ENCODE results near the gene PHACTR1.

PHACTR1 gene

DNA sequence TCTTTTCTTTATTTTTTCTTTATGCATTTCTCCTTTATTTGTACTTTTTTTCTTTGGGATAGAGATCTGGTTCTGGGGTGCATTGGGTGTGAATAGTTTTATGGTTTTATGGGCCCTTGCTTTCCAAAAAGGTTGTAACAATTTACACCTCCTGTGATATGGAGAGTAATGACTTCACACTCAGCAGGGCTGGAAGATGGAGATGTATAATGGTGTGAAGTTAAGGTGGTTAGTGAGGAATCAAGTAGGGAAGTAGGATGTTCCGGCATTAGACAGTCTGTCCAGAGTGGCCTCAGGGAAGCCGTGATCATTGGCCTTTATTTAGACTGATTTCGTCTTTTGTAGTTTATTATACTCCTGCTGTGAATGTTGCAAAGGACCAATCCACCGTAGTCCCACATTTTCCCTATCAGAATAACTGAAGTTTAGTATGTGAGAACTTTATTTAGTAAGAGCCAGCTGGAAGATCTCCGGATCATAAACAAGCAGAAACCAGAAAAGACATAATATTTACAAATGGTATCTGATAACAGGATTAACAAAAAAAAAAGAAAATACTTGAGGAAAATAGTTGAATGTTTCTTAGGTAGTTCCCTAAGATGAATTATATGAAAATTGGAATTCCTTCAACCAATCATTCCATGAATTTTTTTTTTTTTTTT lies 356.2 kb downstream of the PHACTR1 start:
- DNase-seq (ENCODE audit: extremely low read depth, low read depth): no peak
- no peak for TF ChIP-seq CTCF (IDR thresholded peaks at IDR 0.05; ENCODE audit: low read depth, low read length)

GRCh38 chr6:13074415-13075140 lies 358.0 kb downstream of the PHACTR1 start:
- no peak for TF ChIP-seq CTCF (IDR thresholded peaks at IDR 0.05; ENCODE audit: low read depth, low read length)
- no peak for DNase-seq (ENCODE audit: extremely low read depth, low read depth)

- TF ChIP-seq CTCF (IDR thresholded peaks at IDR 0.05; ENCODE audit: low read depth, low read length): no peak
- no peak for DNase-seq (ENCODE audit: extremely low read depth, low read depth)
Measured at GRCh38 chr6:13075141-13075845, 358.7 kb downstream of the PHACTR1 start.

- TF ChIP-seq CTCF (IDR thresholded peaks at IDR 0.05; ENCODE audit: low read depth, low read length): no peak
- no peak for DNase-seq (ENCODE audit: extremely low read depth, low read depth)
Measured at GRCh38 chr6:13076575-13076974, 360.0 kb downstream of the PHACTR1 start.

GRCh38 chr6:13077117-13077516 lies 360.6 kb downstream of the PHACTR1 start:
- no peak for TF ChIP-seq CTCF (IDR thresholded peaks at IDR 0.05; ENCODE audit: low read depth, low read length)
- DNase-seq (ENCODE audit: extremely low read depth, low read depth): no peak

GRCh38 chr6:13079096-13079723 lies 362.6 kb downstream of the PHACTR1 start:
- TF ChIP-seq CTCF (IDR thresholded peaks at IDR 0.05; ENCODE audit: low read depth, low read length): no peak
- no peak for DNase-seq (ENCODE audit: extremely low read depth, low read depth)
